ENCODE measurements around the gene HEPHL1.

The HEPHL1 gene

DNA sequence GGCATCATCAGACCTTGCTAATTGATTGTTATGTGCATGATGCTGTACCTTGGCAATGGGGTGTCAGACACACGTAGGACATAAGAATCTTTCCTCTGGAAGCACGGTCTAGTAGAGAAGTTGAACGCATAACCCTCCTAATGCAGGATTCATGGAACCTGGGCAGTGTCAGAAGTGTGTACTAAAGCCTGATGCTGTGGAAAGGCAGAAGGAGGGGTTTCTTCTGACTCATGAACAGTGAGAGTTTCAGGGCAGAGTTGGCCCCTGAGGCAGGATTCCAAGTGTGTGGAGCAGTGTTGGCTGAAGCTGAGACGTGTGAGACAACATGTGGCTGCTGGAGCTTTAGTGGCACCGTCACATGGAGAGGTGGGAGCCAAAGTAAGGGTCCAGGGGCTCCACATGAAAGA is 111.0 kb downstream of the HEPHL1 start:
- no peak for DNase-seq

DNA sequence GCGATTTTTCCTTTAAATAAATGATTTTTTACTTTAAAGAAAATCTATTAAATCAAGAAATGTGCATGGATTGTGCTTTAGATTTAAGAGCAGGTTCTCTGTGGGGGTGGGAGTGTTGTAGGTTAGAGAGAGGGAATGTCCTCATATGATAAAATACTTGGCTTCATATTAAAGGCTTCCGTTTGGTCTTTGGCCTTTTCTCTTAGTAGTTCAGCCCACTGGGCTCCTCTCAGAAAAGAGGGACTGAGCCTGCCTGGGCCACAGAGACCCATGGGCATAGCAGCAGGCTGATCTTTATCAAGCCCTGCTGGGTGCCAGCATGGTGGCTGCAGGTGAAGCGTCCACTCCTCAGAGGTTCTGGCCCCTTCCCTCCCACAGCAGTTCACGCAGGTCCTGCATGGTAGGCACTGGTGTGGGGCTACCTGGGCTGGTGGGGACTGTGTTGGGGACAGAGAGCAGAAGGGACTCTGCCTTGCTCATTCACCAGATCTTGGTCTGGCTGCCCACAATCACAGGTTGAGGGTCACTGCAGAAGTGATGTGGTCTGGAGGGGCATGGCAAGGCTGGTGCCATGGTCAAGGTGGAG is 111.8 kb downstream of the HEPHL1 start:
- no peak for DNase-seq

- no peak for DNase-seq
These were observed 112.6 kb downstream of the HEPHL1 start for GRCh38 chr11:94133752-94134151.

- DNase-seq: peak; percentile 26
These were observed 113.7 kb downstream of the HEPHL1 start for GRCh38 chr11:94134651-94135512.

DNA sequence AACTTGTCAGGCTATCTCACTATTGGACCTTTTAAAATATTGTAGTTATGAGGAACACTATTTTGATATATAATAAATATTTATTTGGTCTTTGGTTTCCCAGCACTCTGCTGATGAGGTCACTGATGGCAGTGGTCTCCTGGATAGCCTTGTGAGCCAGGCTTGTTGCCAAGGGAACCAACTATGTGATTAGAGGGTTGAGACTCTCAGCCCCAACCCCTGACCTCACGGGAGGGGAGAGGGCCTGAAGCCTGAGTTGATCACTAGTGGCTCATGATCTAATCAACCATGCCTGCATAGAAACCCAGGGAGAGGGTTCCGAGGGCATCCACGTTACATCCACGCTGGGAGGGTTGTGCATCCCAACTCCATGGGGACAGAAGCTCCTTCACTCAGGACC is 118.3 kb downstream of the HEPHL1 start:
- DNase-seq: no peak

GRCh38 chr11:94140154-94140655 is 119.1 kb downstream of the HEPHL1 start:
- no peak for DNase-seq

GRCh38 chr11:94141511-94142307 is 120.6 kb downstream of the HEPHL1 start:
- no peak for DNase-seq

DNA sequence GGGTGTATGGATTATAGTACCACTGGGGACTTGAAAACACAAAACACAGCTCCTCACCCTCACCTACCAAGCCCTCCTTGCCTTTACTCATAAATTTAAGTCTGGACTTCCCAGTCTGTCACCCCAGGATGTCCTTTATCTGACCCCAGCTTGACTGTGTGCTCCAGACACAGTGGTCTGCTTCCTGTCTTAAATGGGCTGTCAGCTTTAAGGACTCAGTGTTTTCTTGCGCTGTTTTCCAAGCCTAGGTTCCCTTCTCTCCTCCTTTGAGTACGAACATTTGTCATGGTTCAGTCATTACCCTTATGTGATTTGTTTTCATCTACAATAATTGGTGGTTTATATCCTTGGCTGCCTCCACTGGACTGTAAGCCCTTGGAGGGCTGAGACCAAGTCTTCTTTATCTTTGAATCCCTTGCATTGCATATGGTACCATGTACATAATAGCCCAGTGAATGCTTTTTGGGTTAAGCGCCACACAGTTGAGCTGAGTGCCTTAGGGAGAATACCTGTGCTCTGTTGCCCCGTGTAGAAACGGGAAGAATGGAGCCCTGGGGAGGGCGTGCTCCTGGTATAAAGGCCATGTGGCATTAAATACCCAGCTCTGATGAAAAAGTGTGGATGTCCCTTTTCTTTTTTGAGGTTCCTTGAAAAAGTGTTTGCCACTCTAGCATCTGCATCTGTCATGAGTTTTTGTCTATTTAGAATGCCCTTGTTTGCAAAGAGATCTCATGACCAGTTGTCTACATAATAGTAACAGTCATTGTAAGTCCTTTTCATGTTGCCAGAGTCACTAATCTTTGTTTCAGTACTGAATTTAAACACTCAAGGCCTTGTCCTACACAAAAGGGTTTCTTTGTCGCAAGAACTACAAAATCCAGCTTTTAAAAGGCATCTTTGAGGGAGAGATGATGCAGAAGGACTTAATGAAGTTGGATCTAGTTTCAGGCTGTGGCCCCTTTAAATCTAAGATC is 121.4 kb downstream of the HEPHL1 start:
- no peak for DNase-seq

DNA sequence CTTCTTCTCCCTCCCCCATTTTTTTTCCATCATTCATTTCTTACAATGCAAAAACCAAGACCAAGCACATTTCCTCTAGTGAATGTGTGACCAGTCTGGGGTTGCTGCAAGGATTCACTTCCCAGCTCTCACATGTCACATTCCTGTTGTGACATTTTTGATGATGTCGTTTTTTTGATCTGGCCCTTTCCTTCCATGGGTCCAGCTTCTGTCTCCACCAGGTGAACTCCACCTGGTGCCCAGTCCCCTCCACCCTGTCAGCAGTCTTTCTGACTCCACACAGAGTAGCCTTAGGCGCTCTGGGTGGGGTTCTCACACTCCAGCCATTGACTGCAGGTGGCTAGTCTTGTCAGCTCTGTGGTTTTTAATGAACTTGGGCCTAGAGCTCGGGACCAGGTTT is 123.1 kb downstream of the HEPHL1 start:
- DNase-seq: no peak

DNA sequence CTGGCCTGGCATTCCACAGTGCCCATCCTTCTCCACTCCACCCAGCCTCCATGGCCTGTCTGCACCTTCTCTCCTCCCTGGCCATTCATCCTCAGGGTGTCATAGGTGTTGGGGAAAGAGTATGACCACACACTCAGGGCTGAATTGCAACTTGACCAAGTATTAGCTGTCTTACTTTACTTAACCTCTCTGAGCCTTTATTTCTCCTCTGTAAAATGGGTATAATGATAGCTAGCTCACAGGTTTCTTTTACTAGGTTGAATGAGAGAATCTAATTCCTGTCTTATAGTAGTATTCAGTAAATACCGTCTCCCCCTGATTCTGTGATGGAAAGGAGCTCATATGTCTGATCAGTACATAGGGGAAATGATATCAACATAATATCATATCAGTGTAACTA is 123.5 kb downstream of the HEPHL1 start:
- no peak for DNase-seq

DNA sequence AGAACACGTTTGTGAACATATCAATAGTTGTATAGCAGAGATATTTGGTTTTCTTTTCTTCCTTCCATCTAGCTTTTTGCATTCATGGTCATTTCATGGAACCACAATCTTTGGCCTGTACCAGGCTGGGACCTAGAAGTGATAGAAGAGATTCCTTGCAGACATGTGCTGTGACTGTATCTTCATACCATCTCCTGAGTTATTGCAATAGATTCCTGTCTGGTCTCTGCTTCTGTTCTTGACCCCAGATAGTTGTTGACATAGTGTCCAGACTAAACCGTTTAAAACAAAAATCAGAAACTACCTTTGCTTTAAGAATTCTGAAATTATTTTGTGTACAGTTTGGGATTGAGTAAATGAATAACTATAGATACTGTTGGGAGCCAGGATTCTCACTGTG is 124.3 kb downstream of the HEPHL1 start:
- no peak for DNase-seq

DNA sequence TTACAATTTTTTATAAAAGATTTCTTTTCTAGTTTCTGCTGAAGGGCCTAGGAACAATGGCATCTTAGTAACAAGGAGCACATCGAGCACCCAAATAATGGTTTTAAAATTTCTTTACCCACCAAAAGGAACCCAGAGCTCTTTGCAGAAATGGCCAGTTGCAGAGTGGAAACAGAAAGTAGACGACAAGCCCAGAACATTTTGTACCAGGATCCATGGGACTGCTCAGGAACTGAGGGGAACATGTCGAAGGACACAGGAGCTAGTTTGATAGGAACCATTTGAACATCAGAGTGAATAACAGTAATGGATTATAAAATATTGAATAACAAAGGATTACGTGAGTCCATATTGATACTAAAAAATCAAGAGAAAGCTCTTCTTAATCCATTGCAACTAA is 124.8 kb downstream of the HEPHL1 start:
- DNase-seq: no peak

DNA sequence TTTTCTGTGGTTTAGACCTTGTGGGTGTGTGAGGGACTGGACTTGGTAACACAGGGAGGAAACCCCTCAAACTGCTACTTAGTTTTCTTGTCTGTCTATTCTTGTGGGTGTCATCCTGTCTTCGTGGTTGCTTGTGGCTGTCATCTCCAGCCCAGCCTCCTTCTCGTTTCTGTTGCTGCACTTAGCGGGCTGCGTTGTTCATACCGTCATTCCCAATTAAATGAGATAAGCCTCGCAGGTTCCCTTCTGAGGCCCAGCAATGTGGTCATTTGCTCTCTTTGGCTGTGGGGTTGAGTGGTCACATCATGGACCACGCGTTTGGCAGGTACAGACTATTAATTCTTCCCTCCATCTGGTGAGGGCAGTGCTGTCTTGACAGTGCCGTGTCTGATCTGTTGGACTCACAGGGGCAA is 126.3 kb downstream of the HEPHL1 start:
- DNase-seq: no peak

DNA sequence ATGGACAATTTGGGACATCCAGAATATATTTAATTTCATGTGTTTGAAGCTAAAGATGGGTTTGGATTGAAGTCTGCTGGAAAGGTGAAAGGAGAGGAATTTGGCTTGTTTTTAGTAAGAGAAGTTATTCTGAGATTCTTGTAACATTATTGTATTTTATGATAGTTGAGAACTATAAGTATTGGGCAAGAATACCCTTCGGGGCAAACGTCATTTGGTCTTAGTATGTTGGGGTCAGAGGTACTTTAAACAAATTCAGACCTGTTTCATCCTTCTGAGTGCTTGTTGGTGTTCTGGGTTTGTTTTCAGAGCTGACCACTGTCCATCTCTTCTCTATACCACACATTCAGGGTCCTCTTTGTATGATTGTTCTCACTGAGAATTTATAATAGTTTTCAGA is 127.0 kb downstream of the HEPHL1 start:
- DNase-seq: no peak

DNA sequence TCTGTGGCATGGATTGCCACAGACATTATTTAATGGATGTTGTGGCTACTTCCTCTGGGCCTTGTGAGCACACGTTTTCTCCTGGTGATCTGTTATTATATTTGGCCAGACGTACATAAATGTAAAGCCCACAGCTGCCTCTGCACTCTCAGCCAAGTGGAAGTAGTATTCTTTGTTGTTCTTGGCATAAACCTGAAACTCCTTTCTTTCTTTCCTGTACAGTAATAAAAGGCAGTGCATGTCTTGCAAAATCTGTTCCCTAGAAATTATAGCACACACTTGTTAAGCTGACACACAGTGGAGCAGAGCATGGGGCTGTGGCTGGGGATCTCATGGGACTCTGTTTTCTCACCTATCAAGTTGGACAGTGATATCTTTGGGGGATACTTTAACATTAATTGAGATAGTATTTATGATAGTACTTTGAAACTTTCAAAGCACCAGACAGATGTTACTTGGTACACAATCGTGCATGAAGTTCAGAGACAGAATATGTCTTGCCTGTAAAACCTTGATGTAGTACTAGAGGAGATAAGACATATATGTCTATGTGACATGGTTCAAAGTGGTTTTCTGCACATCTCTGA is 128.4 kb downstream of the HEPHL1 start:
- DNase-seq: no peak

- no peak for DNase-seq
These were observed 128.9 kb downstream of the HEPHL1 start for GRCh38 chr11:94150056-94150455.

DNA sequence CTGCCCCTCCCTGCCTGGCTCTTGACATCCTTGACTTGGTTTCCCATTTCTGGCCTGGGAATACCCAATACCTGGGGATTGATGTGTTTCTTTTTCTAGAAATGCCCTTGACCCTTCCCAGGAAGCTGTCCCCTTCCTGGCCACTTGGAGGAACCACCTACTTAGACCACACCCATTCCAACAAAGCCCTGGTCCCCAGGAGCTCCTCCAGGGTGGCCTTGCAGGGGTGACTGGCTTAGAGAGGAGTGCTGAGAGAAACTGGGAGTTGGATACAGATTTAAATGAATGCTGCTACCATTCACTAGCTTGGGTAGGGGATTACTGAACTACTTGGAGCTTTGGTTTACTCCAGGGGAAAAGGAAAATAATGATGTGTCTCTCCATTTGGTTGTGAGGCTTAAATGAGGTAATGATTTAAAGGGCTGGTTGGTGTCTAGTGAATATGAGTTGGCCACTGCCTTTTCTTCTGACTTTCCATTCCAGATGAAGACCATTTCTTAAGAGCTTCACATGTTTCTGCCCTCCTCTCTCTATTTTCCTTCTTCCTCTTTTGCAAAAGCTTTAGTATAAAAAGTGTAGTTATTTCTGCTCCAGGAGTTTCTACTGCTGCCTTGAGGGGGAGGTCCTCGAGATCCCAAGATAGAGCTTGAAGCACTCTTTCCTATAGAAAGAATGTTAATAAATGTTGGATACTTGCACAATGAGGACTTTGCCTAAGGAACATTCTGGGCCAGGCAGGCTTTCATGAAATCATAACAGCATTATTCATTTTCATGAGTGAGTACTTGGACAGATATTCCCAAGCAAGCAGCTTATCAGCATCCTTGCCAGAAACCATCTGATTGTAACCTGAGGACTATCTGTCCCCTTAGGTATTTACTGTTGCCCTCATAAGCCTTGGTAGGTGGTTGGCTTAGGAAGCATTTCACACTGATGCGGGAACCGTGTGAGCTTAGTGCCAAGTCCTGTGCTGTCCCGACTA is 129.8 kb downstream of the HEPHL1 start:
- DNase-seq: no peak

DNA sequence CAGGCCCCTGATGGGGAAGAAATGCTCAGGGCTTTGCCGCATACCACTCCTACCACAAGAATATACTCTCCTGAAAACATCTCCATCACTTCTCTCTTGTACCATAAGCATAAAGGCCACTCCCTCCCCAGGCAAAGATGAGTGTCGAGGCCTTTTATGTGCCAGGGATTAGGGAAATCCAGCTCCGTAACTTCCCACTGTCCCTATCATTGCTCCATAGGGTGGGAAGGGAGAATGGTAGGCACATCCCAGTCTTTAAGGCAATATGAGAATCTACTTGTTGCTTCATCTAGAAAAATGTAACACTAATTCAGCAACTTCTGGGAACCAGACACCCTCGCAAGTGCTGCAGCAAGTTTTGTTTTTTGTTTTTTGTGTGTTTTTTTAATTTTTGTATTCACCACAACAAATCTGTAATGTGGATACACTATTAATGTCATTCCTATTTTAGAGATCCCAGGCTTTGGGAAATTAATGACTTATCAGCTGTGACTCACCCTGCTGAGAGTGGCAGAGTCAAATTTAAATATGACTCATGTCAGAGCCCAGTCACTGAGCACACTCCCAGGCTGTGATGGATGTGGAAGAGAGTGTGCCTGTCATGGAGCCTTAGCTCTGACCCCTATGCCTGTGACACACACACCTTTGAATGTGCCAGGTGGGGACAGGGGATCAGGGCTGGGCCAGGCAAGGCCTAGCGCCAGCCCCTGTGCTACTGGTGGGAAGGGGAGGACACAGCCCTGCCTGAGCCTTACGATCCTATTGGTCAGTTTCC is 130.9 kb downstream of the HEPHL1 start:
- DNase-seq: no peak

GRCh38 chr11:94152678-94153065 is 131.5 kb downstream of the HEPHL1 start:
- DNase-seq: no peak

GRCh38 chr11:94153320-94153719 is 132.2 kb downstream of the HEPHL1 start:
- no peak for DNase-seq

Measured in CD4-positive, alpha-beta T cell treated with Interleukin-15 for 1 hour (primary cell).